Measurements from ENCODE around the gene CTNNA3.

The CTNNA3 gene

DNA sequence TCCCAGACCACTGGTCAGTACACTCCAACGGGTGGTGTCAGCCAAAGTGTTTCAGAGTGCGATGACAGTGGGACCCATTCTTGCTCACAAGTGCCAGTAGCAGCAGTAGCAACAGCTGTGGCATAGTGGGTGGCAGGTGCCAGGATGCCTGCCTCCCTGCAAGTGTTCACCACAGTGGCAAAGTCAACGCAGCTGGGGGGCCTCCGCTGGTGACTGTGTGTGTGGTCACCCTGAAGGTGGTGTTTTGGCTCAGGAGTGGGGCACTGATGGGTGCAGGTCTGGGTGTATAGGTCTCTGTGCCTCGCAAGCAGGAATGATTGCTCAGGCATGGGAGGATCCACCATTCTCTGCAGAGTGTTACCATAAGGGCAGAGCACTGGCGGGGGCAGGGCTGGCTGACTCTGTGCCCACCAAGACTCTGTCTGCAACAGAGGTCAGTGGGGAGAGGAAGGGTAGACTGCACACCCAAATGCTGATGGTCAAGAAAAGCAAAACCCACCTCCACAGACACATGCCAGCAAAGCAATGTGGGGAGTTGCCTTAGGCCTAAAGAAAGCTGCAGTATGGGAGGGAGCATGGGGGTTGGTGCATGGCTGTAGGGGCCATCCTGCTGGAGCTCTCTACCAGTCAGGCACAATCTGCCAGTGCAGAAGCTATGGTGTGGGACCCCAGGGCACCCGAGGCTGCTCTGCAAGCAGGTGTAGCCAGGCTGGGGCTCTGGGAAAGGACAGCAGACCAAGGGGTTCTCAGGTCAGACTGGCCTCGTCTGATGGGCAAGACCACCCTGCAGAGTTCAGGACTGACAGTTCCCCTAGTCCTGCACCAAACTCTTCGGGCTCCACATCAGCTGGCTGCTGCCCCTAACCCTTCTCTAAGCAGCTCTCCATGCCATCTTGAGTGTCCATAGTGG is 368.1 kb downstream of the CTNNA3 start:
- DNase-seq (ENCODE audit: low read depth in 2 of 2): no peak

DNA sequence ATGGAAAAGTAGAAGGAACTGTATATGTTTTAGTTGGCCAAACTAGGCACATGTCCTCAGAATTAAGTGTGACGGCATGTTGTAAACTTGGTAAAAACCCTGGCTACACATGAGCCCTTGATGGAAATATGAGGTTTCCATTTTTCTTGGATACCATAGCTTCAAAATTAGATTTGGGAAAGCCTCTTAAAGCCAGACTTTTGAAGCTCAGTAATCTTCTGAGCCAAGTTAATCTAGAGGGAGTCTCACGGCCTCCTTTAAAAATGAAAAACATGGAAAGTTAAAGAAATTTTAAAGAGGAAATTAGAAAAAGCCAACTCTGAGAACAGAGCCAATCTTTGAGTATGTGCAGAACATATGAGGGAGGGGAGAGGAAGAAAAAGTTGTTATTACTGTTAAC is 376.0 kb downstream of the CTNNA3 start:
- DNase-seq (ENCODE audit: low read depth in 2 of 2): no peak

DNA sequence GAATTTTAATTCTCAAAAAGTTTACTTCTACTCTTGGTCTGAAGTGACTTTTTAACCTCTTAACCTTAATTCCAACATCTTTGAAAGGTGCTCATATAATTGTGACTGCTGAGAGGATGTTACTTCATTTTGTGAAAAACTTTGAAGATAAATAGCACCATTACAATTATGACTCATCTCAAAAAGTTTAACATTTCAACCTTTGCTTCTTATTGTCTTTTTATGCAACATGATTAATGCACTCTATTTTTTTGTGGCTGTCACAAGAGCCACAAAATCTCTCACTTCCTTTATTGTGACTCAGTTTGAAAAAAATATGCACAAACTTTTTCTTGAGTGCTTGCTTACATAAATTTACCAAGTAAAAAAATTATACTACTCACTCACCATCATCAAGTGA is 387.1 kb downstream of the CTNNA3 start:
- DNase-seq (ENCODE audit: low read depth in 2 of 2): no peak

DNA sequence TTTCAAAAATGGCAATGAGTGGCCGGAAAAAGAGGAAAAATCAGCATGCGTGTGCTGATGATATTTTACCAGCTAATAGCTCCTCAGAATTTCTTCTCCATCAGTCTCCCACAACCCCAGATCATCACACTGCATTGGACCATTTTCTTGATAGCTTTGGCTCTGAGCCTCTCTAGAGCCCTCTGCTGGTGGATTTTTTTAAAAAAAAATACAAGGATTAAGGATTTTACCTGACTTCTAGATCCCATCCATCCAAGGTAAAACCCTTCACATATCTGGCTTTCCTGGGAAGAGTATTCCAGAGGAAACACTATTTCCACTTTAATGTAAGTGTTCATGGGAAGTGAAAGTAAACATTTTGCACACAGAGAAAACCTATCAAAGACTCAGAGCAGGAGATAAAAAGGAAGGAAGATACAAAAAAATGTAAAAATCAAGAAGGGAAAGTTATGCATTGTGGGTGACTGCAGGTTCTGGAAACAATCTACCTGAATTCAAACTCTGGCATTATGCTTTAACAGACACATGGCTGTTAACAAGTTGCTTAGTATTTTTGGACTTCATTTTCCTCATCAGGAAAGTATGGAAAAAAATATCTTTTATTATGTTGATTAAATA is 389.3 kb downstream of the CTNNA3 start:
- DNase-seq (ENCODE audit: low read depth in 2 of 2): no peak

DNA sequence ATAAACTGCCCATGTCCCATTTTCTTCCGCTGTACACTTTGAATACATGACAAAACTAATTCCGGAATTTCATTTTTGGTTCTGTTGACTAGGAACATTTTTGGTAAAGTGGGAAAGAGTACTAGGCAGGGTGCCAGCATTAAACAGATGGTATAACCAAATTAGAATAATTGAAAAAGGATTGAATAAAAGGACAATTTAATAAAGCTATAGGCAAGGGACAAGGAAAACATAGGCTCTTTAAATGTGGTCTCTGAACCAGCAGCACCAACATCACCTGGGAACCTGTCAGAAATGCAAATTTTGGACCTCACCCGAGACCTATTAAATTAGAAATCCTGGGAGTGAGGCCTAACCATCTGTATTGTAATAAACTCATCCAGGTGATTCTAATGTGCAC is 393.3 kb downstream of the CTNNA3 start:
- DNase-seq (ENCODE audit: low read depth in 2 of 2): no peak

DNA sequence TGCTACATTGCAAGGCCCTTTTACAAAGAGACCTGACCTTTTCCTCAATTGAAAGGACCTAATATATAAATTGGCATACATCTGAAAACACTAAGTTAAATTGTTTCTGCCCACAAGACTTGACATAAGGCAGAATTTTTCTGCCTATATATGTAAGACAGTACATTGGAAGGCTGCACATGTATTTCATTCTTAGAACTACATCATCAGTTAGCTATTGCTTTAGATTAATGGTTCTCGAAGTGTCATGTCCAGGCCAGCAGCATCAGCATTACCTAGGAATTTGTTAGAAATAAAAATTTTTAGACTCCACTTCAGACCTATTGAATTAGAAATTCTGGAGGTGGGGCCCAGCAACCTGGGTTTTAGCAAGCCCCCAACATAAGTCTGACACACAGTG is 396.2 kb downstream of the CTNNA3 start:
- no peak for DNase-seq (ENCODE audit: low read depth in 2 of 2)

DNA sequence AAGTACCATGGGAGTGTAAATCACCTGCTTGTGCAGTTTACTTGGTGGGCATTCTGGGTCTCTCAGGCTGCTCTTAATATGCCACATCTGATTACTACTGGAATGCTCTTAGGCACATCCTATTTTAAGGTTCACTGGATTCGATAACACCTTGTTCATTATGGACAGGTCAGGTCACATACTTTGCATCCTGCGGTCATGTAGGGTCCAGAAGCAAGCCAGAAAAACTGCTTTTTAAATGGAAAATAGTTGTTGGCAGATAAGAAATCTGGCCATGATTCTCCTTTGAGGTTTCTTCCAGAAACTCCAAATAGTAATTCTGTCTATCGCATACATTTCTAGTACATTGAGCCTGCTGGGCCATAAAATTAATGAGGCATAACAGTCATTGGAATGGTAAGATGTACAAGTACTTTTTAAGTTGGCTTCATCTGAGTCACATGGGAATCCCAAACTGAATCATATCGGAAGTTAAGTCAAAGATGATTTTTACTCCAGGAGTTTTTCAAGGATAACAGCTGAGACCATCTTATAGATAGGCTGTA is 398.3 kb downstream of the CTNNA3 start:
- no peak for DNase-seq (ENCODE audit: low read depth in 2 of 2)

DNA sequence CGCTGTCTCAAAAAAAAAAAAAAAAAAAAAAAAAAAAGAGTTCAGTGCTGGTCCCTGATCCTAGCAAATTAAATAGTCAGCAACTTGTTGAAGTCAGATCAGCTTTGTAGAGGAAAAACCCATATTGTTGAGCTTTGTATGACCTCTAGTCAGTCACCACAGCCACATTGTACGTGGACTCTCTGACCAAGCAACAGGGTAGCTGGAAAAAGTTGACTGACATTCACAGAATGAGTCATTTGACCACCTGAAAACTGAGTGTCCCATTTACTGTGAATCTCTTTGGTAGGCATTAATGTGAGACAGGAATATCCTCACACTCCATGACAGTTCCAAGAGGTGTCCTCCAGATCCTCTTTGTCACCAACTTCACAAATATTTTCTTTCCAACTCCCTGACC is 399.1 kb downstream of the CTNNA3 start:
- no peak for DNase-seq (ENCODE audit: low read depth in 2 of 2)

DNA sequence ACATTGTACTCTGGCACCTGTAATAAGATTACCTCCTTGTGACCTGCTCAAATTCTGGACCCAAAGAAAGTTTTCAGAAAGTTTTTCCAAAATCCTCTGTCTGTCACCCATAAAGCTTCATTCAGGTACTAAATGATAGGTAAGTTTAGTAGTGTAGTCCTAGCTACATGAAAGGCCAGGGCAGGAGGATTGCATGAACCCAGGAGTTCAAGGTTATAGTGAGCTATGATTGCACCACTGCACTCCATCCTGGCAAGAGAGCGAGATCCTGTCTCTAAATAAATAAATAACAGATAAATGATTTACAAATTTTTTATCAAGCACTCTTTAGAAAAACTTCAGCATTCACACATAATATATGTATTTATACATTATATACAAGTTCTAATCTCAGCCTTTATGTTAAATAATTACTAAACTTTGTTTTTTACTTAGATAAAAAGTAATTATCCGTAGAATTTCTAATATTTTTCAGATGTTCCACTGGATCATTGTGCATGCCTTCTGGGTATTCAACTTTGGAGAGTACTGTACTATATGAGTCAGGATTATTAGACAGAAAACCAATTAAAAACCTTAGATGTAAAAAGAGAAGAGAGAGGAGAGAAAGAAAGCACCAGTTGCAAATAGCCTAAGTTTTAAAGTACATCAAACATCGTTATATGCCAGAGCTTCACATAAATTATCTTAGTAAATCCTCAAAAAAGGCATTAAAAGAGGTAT is 407.1 kb downstream of the CTNNA3 start:
- DNase-seq (ENCODE audit: low read depth in 2 of 2): no peak

DNA sequence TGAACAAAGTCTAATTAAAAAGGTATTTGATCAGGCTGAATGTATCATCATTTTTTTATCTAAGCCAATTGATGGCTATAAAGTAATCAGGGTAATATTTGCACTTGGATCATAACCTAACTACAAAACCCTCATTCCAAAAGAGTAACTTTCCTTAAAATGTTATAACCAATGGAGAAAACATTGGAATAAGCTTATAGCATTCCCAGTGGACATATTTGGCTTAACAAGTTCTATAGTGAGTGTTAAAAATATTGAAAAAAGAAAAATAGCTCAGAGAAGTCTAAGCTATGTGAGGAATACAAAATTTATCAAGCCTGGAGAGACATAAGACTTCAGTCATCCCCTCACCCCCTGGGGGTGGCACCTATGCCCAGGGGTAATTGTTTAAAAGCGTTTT is 411.4 kb downstream of the CTNNA3 start:
- DNase-seq (ENCODE audit: low read depth in 2 of 2): no peak

DNA sequence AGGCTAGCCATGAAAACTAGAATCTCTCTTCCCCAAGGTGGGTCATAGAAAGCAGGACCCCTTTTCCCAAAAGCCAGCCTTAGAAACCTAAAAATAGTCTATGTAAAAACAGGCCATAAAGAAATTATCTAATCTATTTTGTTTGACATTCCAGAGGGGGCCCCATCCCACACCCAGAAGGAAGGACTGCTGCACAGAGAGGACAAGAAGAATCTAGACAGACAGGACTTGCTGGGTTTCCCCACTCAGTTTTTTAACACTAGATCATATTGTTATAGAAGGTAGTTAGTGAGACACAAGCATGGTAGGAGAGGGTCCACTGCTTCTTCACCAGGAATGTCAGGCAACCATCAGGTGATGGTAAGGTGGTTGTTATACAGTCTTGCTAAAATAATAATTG is 413.1 kb downstream of the CTNNA3 start:
- DNase-seq (ENCODE audit: low read depth in 2 of 2): no peak

DNA sequence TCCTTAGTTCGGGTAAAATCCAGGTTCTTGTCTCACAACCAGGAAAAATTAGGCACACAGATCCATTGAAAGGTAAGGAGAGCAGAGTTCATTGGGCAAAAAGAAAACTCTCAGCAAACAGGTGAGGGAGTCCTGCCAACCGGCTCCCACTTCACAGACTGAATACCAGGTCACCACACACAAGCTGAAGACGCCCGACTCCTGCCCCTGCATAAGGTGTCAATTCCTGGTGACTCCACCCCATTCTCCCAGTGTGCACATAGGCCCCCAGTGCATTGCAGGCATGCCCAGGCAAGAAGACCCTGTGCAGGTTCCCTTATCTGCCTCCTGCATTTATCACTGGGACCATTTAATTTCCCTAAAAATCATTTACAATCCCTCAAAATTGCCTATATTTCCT is 415.6 kb downstream of the CTNNA3 start:
- DNase-seq (ENCODE audit: low read depth in 2 of 2): no peak

DNA sequence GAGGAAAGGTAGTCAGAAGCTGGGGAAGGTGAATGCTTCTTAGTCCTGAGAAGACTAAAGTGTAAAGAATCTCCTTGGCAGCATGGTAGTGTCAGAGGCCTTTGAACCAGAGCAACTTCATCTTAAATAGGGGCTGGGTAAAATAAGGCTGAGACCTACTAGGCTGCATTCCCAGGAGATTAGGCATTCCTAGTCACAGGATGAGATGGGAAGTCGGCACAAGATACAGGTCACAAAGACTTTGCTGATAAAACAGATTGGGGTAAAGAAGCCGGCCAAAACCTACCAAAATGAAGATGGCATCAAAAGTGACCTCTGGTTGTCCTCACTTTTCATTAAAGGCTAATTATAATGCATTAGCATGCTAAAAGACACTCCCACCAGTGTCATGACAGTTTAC is 418.6 kb downstream of the CTNNA3 start:
- no peak for DNase-seq (ENCODE audit: low read depth in 2 of 2)

DNA sequence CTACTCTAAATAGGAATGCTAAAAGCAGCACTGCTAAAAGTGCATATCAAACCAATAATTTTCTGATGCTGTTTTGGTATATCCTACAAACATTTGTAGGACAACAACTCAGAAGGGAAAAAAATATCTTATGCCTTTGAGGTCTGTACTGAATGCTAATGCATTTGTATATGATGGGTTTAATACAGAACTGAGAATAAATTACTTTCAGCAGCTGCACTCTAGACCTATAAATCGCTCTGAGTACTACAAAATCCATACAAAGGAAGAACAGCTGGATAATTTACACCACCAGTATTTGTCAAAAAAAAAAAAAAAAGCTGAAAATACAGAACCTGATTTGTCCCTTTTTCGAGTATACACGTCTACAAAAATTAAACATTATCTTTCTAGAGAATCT is 426.2 kb downstream of the CTNNA3 start:
- no peak for DNase-seq (ENCODE audit: low read depth in 2 of 2)

DNA sequence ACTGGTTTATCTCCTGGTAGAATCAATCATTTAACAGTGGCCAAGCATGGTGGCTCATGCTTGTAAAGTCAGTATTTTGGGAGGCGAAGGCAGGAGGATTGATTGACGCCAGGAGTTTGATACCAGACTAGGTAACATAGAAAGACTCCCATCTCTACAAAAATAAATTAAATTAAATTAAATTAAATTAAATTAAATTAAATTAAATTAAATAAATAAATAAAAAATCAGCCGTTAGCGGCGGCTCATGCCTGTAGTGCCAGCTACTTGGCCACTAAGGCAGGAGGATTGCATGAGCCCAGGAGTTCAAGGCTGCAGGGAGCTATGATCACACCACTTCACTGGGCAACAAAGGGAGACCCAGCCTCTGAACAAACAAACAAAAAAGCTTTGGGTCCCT is 427.8 kb downstream of the CTNNA3 start:
- no peak for DNase-seq (ENCODE audit: low read depth in 2 of 2)

DNA sequence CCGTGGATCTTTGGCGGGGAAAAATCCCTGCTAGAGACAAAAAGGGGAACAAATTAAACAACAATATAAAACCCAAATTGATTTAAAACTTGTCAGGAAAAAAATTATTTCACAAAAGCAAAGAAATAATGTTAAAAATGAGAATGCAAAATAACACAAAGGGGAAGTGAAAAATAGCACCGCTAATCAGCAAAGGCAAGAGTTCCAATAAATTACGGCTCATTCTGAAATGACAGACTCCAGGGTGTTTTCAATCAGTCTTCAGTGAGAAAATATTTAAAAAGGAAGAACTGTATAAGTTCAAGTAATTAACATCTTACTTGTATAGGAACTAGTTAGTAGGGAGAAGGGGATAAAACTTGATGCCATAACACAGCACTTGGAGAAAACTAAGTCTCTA is 433.3 kb downstream of the CTNNA3 start:
- DNase-seq (ENCODE audit: low read depth in 2 of 2): no peak

DNA sequence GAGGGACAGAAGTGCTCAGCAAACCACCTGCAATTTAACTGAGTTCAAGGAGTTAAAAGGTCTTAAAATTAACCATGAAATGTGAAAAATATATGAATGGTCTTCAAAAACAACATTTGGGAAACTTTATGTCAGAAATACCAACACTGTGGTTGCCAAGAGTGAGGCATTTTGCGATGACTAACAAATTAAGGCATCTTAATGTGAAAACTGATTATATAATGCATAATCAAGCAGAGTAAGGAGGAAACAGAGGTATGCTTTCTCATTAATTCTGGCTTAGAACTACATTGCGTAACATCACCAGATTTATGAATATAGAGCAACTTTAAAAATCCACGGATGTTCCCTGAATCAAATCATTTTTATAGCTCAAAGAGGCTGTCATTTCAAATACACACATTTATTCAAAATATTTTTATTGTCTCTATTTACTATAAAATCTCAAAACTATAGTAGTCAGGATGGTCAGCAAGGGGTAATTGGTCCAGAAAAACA is 434.6 kb downstream of the CTNNA3 start:
- no peak for DNase-seq (ENCODE audit: low read depth in 2 of 2)

DNA sequence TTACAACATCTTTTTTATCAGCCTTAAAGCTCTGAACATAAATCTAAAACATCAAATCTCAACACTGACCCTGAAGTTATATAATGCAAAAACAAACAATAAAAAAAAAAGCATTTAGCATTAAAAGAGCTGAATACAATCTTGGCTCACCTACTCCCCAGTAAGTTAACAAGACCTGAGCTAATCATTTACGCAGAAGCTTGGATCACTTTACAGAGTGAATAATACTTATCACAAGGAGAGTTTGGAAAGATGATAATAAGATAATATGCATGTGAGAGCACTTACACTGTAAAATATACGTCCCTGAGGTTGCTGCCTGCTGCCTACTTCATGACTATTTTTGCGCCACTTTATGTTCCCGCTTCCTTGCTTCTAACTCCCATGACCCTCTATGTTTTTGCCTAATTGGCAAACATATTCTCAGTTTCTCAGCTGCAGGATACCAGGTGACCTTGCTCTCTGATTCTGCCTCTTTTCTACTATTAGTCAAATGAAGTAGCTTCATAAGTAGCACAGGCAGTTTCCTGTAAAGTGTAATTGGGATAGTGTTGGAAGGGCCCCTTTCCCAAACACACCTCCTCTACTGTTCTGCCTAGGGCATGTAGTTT is 436.6 kb downstream of the CTNNA3 start:
- no peak for DNase-seq (ENCODE audit: low read depth in 2 of 2)

DNA sequence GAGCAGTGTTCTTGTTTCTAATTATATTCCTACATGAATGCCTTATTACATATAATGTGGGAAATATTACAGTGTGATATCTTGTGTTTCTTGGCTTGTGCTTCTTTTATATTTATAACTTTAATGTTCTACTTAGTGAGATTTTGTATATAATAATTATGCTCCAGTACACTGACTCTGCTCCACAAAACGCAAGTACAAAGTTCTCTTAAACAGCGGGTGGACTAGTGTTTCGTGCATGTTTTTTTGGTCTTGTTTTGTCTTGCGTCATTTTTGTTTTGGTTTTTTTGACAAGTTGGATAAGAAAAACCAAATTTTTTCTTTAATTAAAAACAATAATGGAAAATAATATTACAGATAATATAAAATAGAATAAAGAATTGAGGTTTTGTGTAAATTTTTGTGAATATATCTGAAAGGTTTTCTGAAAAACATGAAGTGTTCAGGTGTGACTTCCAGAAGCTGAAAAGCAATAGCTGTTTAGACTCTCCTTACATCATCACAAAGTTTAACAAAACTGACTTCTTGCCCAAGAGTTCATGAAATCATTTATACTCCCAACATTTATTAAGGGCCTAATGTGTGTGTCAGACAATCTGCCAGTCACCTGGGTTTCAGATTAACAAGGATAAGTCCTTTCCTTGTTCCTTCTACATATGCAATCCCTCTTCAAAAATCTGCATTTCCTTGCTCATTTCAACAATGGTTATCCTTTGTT is 438.4 kb downstream of the CTNNA3 start:
- no peak for DNase-seq (ENCODE audit: low read depth in 2 of 2)

DNA sequence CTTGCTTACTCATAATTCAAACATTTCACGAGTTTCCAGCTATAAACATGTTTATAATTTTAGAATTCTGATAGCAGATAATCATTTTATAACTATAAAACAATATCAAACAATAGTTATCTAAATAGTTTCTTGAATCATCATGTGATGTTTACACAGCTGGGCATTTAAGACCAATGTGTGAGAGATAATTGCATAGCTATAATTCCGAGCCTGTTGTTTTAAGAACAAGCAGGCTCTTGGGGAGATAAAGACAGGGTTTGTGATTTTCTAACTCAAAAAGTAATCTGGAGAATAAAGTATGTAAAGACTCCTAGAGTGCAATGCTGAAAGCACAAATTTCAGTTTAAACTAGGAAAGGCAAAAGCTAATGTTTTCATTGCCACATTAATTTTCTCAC is 439.0 kb downstream of the CTNNA3 start:
- no peak for DNase-seq (ENCODE audit: low read depth in 2 of 2)

DNA sequence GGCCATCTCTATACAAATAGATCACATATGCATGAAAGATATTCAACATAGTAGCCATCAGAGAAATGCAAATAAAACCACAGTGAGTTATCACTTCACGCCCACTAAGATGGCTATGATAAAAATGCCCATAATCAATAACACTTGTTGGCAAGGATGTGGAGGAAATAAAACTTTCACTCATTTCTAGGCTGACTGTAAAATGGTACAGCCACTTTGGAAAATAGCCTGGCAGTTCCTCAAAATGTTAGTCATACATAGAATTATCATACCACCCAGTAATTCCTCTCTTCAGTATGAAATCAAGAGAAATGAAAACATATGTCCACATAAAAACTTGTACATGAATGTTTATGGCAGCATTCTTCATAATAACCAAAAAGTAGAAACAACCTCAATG is 445.3 kb downstream of the CTNNA3 start:
- no peak for DNase-seq (ENCODE audit: low read depth in 2 of 2)

Data from stimulated activated CD4-positive, alpha-beta T cell treated with anti-CD3 and anti-CD28 coated beads, Interleukin-15, amount 100 ng/mL, for 48 hours (primary cell).